Tibial nerve (tissue), 4 donors: ENCODE measurements around the gene TP53I11. TPM values are rescaled to one million over a fixed set of nuclear protein-coding genes. Genes with fewer than 3 reads are reported as not detected.

Experiments used
- DNase-seq, 2 donors: peaks; one replicate each; pipeline ENCODE4 v3.0.0-alpha.2; 2019; ENCODE audit warnings: low spot score in 2 of 2
- H3K27ac ChIP-seq, 4 donors: fragments of 200-600 bp; sonication (generic) in 3 of 4; one replicate each; pipeline ENCODE4 v1.5.1; 2017 to 2019; ENCODE audit warnings: mild to moderate bottlenecking in 1 of 4
- H3K27me3 ChIP-seq, 2 donors: fragments of 200-600 bp; sonication (generic) in 1 of 2; one replicate each; pipeline versions ENCODE4 v1.5.1 to v1.6.0; 2017 to 2019
- H3K36me3 ChIP-seq, 3 donors: fragments of 200-600 bp; sonication (generic); one replicate each; pipeline ENCODE4 v1.5.1; 2018 to 2019
- H3K4me1 ChIP-seq, 4 donors: fragments of 200-600 bp; sonication (generic) in 3 of 4; one replicate each; pipeline ENCODE4 v1.5.1; 2017 to 2019
- H3K4me3 ChIP-seq, 4 donors: fragments of 200-600 bp; sonication (generic) in 3 of 4; one replicate each; pipeline ENCODE4 v1.5.1; 2017 to 2019; ENCODE audit warnings: mild to moderate bottlenecking in 1 of 4, moderate library complexity in 1 of 4
- H3K9me3 ChIP-seq, 4 donors: fragments of 200-600 bp; sonication (generic) in 3 of 4; one replicate each; pipeline ENCODE4 v1.5.1; 2017 to 2019
- CTCF ChIP-seq, 5 experiments: fragments of 200-600 bp in 3 of 5; fragments of 450-650 bp in 2 of 5; sonication (generic) in 3 of 5; IDR thresholded peaks; one replicate each; pipeline ENCODE4 v1.5.1; 2016 to 2019; ENCODE audit warnings: antibody characterized with exemption in 5 of 5, mild to moderate bottlenecking in 3 of 5, moderate library complexity in 2 of 5
- EP300 ChIP-seq, 2 donors: sonication (generic); formaldehyde crosslinking; IDR thresholded peaks; one replicate each; pipeline ENCODE4 v1.6.1; 2017; ENCODE audit warnings: antibody characterized with exemption in 2 of 2, mild to moderate bottlenecking in 1 of 2
- POLR2A ChIP-seq, 2 donors: fragments of 450-650 bp; IDR thresholded peaks; one replicate each; pipeline ENCODE4 v1.6.1; 2017; ENCODE audit warnings: antibody characterized with exemption in 2 of 2, mild to moderate bottlenecking in 2 of 2, moderate library complexity in 2 of 2
- WGBS, 2 donors: methylation state at CpG; one replicate each; pipeline ENCODE4 v1.1.5; 2018; 5-methylcytosine and 5-hydroxymethylcytosine counted together
- total RNA-seq, 4 donors: library from RNA; depleted of rRNA; stranded (reverse); fragments of >200 nt; gene quantifications; one replicate each; pipeline ENCODE4 v1.1.0, GENCODE V29; 2016

TP53I11 gene
- total RNA-seq, 4 donors from 2014 or later = 50.7 to 133 (median 60.6) TPM

- Histone ChIP-seq H3K36me3 (no peaks in the 10 kb centered on the region), H3K4me1 (peaks cover 0 to 61% (median 9%) of the 10 kb centered on the region in 4 donors), H3K27ac (no peak overlapping the region), H3K9me3 (no peaks in the 10 kb centered on the region), H3K4me3 (no peak overlapping the region), H3K27me3 (peaks cover 0 to 25% of the 10 kb centered on the region in 2 donors)
- no peak for TF ChIP-seq POLR2A (IDR thresholded peaks at IDR 0.05)
- no peak for TF ChIP-seq EP300 (IDR thresholded peaks at IDR 0.05)
- TF ChIP-seq CTCF (IDR thresholded peaks at IDR 0.05) = no peak
- no peak for DNase-seq
- WGBS, 2 donors = 71 to 81% methylated on average over 3 of the region's 3 CpGs
Observed at GRCh38 chr11:44952500-44953260, 2.0 kb upstream of the TP53I11 start.

- no peak overlapping the region for H3K4me3 ChIP-seq
- whole genome bisulfite sequencing, 2 donors = 36 to 42% methylated on average over 2 of the region's 2 CpGs
- H3K36me3 ChIP-seq = no peaks in the 10 kb centered on the region
- TF ChIP-seq EP300 (IDR thresholded peaks at IDR 0.05) (no peak), POLR2A (IDR thresholded peaks at IDR 0.05) (no peak), CTCF (IDR thresholded peaks at IDR 0.05) (no peak)
- no peak for DNase-seq
- no peak overlapping the region for H3K27ac ChIP-seq
- peaks cover 0 to 22% of the 10 kb centered on the region in 2 donors for H3K27me3 ChIP-seq
- H3K4me1 ChIP-seq = peaks cover 0 to 63% (median 7%) of the 10 kb centered on the region in 4 donors
- H3K9me3 ChIP-seq = no peaks in the 10 kb centered on the region
Observed at GRCh38 chr11:44952082-44952481, 1.4 kb upstream of the TP53I11 start.

- H3K4me1 ChIP-seq = peaks cover 0 to 63% (median 10%) of the 10 kb centered on the region in 4 donors
Observed at GRCh38 chr11:44950031-44950624, 555 bp downstream of the TP53I11 start.

GRCh38 chr11:44949160-44950030, 1.3 kb downstream of the TP53I11 start:
- no peaks in the 10 kb centered on the region for H3K36me3 ChIP-seq
- peaks cover 0 to 59% (median 9%) of the 10 kb centered on the region in 4 donors for H3K4me1 ChIP-seq
- peaks cover 0 to 7% of the 10 kb centered on the region in 2 donors for H3K27me3 ChIP-seq
- DNase-seq = no peak
- H3K27ac ChIP-seq = peak overlapping the region in 3 of 4 donors; percentile 73 to 82 (median 79)
- WGBS, 2 donors = 5 to 9% methylated on average over 27 to 32 of the region's 57 CpGs
- H3K4me3 ChIP-seq = peak overlapping the region; percentile 64 to 95 (median 70)
- H3K9me3 ChIP-seq = no peaks in the 10 kb centered on the region
- TF ChIP-seq CTCF (IDR thresholded peaks at IDR 0.05) (peak; percentile 27 to 41 (median 30)), POLR2A (IDR thresholded peaks at IDR 0.05) (peak in 1 of 2 donors; percentile 22), EP300 (IDR thresholded peaks at IDR 0.05) (no peak)

More at GRCh38 chr11:44950031-44950624, 555 bp downstream of the TP53I11 start:
- Histone ChIP-seq H3K9me3 (no peaks in the 10 kb centered on the region), H3K27ac (peak overlapping the region; percentile 44 to 82 (median 76)), H3K4me3 (peak overlapping the region; percentile 64 to 95 (median 70)), H3K27me3 (peaks cover 0 to 7% of the 10 kb centered on the region in 2 donors), H3K36me3 (no peaks in the 10 kb centered on the region)
- WGBS, 2 donors = 0 to 1% methylated on average over 37 to 47 of the region's 63 CpGs
- peak in 1 of 2 donors; percentile 31 for DNase-seq
- TF ChIP-seq EP300 (IDR thresholded peaks at IDR 0.05) = no peak
- TF ChIP-seq POLR2A (IDR thresholded peaks at IDR 0.05) = no peak
- no peak for TF ChIP-seq CTCF (IDR thresholded peaks at IDR 0.05)
